Measurements from ENCODE around the gene NR4A2.

DNA sequence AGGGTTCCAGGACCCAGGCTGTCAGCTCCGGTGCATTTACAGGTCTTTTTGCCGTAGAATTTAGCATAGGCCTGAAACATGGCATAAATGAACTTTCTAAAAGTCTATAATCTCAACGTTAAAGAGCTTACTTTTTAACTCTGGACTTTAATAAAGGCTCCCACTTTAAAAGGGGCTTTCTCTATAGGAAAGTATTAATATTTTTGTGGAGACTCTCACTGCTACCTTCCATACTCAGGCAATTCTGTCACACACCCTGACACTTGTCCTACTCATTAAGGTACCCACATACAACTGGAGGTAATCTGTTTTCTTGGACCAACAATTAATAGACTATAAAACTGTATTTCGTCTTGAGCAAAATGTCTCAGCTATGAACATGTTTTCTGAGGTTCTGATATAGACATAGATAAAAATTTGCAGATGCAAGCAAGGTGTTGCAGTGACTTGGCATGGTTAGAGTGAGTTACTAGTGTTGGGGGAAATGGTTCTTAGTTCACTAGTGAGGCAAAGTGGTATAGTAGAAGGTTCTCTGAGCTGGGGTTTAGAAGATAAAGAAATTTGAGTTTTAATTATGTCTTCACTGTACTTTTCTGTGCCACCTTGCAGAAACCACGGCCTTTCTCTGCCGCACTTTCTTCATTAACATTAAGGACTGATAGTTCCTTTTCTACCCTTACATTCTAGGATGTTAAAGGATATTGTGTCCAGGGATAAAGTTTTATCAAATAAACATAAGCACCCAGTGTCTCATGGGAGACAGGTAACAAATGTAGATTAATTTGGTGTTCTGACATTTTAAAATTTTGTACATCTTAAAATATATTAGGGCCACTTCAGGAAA is 10.8 kb upstream of the NR4A2 start:
- TF ChIP-seq, protein P1, sequence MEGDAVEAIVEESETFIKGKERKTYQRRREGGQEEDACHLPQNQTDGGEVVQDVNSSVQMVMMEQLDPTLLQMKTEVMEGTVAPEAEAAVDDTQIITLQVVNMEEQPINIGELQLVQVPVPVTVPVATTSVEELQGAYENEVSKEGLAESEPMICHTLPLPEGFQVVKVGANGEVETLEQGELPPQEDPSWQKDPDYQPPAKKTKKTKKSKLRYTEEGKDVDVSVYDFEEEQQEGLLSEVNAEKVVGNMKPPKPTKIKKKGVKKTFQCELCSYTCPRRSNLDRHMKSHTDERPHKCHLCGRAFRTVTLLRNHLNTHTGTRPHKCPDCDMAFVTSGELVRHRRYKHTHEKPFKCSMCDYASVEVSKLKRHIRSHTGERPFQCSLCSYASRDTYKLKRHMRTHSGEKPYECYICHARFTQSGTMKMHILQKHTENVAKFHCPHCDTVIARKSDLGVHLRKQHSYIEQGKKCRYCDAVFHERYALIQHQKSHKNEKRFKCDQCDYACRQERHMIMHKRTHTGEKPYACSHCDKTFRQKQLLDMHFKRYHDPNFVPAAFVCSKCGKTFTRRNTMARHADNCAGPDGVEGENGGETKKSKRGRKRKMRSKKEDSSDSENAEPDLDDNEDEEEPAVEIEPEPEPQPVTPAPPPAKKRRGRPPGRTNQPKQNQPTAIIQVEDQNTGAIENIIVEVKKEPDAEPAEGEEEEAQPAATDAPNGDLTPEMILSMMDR (conservative IDR thresholded peaks at IDR 0.05; ENCODE audit: low read depth, low read length) = no peak
- TF ChIP-seq EZH2phosphoT487 (IDR thresholded peaks at IDR 0.05; ENCODE audit: borderline replicate concordance, low read length) = no peak
- TF ChIP-seq EZH2 (IDR thresholded peaks at IDR 0.05; ENCODE audit: low read length, unreplicated experiment) = no peak

Data from PC-3 (cell line).